ENCODE data around the gene FAM13B.
A peak's percentile ranks its signal among the peaks of the same experiment; 100 is the strongest.
"Not testable (repeated sequence)": the region's sequence is repeated elsewhere in the genome, so short reads cannot be mapped to it uniquely, and the experiment has no call there.

Gene FAM13B

GRCh38 chr5:138054206-138054605, 21.3 kb upstream of the FAM13B start:
- DNase-seq, result no peak
- H3K4me3 ChIP-seq, result no peak overlapping the region
- H3K36me3 ChIP-seq, result no peaks in the 10 kb centered on the region
- peaks cover 0 to 5% (median 0%) of the 10 kb centered on the region in 4 donors for H3K4me1 ChIP-seq
- no peak overlapping the region for H3K27ac ChIP-seq
- no peak for TF ChIP-seq CTCF (IDR thresholded peaks at IDR 0.05)
- no peaks in the 10 kb centered on the region for H3K9me3 ChIP-seq
- intact Hi-C loops (cut with DNase I; ENCODE audit: low total_unique reads), result no loop called here
- no peaks in the 10 kb centered on the region for H3K27me3 ChIP-seq

GRCh38 chr5:138053554-138053953, 20.7 kb upstream of the FAM13B start:
- intact Hi-C loops (cut with DNase I; ENCODE audit: low total_unique reads), result no loop called here
- H3K4me3 ChIP-seq, result no peak overlapping the region
- H3K4me1 ChIP-seq, result peaks cover 0 to 5% (median 0%) of the 10 kb centered on the region in 4 donors
- no peaks in the 10 kb centered on the region for H3K36me3 ChIP-seq
- no peak for DNase-seq
- H3K27ac ChIP-seq, result no peak overlapping the region
- H3K27me3 ChIP-seq, result no peaks in the 10 kb centered on the region
- H3K9me3 ChIP-seq, result no peaks in the 10 kb centered on the region
- no peak for TF ChIP-seq CTCF (IDR thresholded peaks at IDR 0.05)

GRCh38 chr5:138052718-138053117, 19.8 kb upstream of the FAM13B start:
- H3K9me3 ChIP-seq; intact Hi-C loops (cut with DNase I; ENCODE audit: low total_unique reads); H3K27me3 ChIP-seq; H3K4me1 ChIP-seq; DNase-seq; H3K27ac ChIP-seq; H3K36me3 ChIP-seq; H3K4me3 ChIP-seq: not testable (repeated sequence)

- H3K4me3 ChIP-seq, result no peak overlapping the region
- DNase-seq, result no peak
- H3K27me3 ChIP-seq, result no peaks in the 10 kb centered on the region
- intact Hi-C loops (cut with DNase I; ENCODE audit: low total_unique reads), result no loop called here
- H3K27ac ChIP-seq, result no peak overlapping the region
- peaks cover 0 to 5% (median 0%) of the 10 kb centered on the region in 4 donors for H3K4me1 ChIP-seq
- TF ChIP-seq CTCF (IDR thresholded peaks at IDR 0.05), result no peak
- H3K36me3 ChIP-seq, result no peaks in the 10 kb centered on the region
- no peaks in the 10 kb centered on the region for H3K9me3 ChIP-seq
Observed at GRCh38 chr5:138051441-138052296, 18.8 kb upstream of the FAM13B start.

DNA sequence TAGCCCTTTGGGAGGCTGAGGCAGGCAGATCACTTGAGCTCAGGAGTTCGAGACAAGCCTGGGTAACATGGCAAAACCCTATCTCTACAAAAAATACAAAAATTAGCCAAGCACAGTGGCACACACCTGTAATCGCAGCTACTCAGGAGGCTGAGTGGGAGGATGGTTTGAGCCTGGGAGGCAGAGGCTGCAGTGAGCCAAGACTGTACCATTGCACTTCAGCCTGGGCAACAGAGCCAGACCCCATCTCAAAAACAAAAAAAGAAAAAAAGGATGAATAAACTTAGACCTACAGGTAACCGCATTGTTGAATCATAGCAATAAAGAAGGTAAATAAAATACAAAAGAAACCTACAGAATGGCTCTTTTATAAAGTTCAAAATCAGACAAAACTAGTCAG, 12.4 kb upstream of the FAM13B start:
- H3K4me1 ChIP-seq; H3K36me3 ChIP-seq; H3K9me3 ChIP-seq; intact Hi-C loops (cut with DNase I; ENCODE audit: low total_unique reads); H3K27ac ChIP-seq; H3K27me3 ChIP-seq; H3K4me3 ChIP-seq; DNase-seq: not testable (repeated sequence)

DNA sequence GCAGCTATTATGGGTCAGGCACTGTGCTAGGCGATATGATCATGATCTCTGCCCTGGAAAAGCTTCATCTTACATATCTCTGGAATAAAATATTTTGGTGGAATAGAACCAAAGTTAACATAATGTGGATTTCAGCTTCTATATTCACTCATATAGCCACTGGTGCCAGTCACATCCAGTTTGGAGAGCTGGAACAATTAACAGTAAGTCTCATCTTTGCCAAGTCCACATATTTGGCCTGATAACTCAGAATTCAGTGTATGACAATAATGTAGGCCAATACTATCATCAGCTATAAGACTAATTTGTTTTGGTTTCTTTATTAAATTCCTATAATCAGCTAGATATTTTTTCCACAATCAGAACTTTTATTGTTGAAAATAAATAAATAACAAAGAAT, 5.9 kb upstream of the FAM13B start:
- no peak for DNase-seq
- Histone ChIP-seq H3K9me3 (no peaks in the 10 kb centered on the region), H3K27me3 (no peaks in the 10 kb centered on the region), H3K36me3 (no peaks in the 10 kb centered on the region), H3K27ac (peak overlapping the region in 1 of 2 donors; percentile 10), H3K4me3 (no peak overlapping the region), H3K4me1 (peaks cover 0 to 20% (median 6%) of the 10 kb centered on the region in 4 donors)
- no peak for TF ChIP-seq CTCF (IDR thresholded peaks at IDR 0.05)
- intact Hi-C loops (cut with DNase I; ENCODE audit: low total_unique reads), result loop anchor here (10.0 kb wide), 2 partner anchors 284 to 414 kb away; partner anchors contain the start of gene HNRNPA0

Measured in tibial artery (tissue), 4 donors.